Transverse colon (tissue), 3 donors: Measurements from ENCODE around the gene PRRT4.

ENCODE experiments used
- CTCF ChIP-seq, 5 experiments: fragments of 200-600 bp in 3 of 5; fragments of 450-650 bp in 2 of 5; sonication (generic) in 3 of 5; IDR thresholded peaks; 1 replicate in 2 of 5; 2 replicates in 3 of 5; pipeline ENCODE4 v1.5.1; 2016 to 2017; ENCODE audit warnings: antibody characterized with exemption in 5 of 5, inconsistent platforms in 3 of 5, mild to moderate bottlenecking in 2 of 5, moderate library complexity in 1 of 5
- POLR2A ChIP-seq: fragments of 450-650 bp; IDR thresholded peaks from one replicate; pipeline ENCODE4 v1.6.1; 2016; ENCODE audit warnings: antibody characterized with exemption, mild to moderate bottlenecking, moderate library complexity

- TF ChIP-seq CTCF (IDR thresholded peaks at IDR 0.05) (no peak), POLR2A (no peak)
These were observed 3.3 kb downstream of the PRRT4 start for GRCh38 chr7:128358233-128358632.
